Nephron progenitor cell (in vitro differentiated cells): ENCODE data around the gene SEZ6L2.

ENCODE experiments used
- DNase-seq: peaks from one replicate; pipeline ENCODE4 v3.0.0; 2021
- H3K27ac Mint-ChIP-seq: 2 replicates; pipeline ENCODE4 v1.8.0; 2021; ENCODE audit warnings: mild to moderate bottlenecking, moderate library complexity, mixed read lengths
- H3K27me3 Mint-ChIP-seq: 2 replicates; pipeline ENCODE4 v1.8.0; 2021; ENCODE audit warnings: mild to moderate bottlenecking, low read depth, mixed read lengths; ENCODE audit not compliant: poor library complexity
- H3K36me3 Mint-ChIP-seq: 2 replicates; pipeline ENCODE4 v1.8.0; 2021; ENCODE audit warnings: low read depth, mixed read lengths
- H3K4me1 Mint-ChIP-seq: 2 replicates; pipeline ENCODE4 v1.8.0; 2021; ENCODE audit warnings: mixed read lengths
- H3K4me3 Mint-ChIP-seq: 2 replicates; pipeline ENCODE4 v1.8.0; 2021; ENCODE audit warnings: mild to moderate bottlenecking, moderate library complexity, mixed read lengths
- H3K9me3 Mint-ChIP-seq: 2 replicates; pipeline ENCODE4 v1.8.0; 2021; ENCODE audit warnings: mild to moderate bottlenecking, moderate library complexity, mixed read lengths
- CTCF ChIP-seq: fragments of 200-600 bp; sonication (generic); IDR thresholded peaks from 2 replicates; pipeline ENCODE4 v1.5.0; 2021; ENCODE audit warnings: antibody characterized with exemption

The SEZ6L2 gene

GRCh38 chr16:29883987-29884386, 15.4 kb downstream of the SEZ6L2 start:
- DNase-seq: no peak
- Mint-ChIP-seq H3K27me3 (peaks cover 17% of the 10 kb centered on the region), H3K27ac (no peak overlapping the region), H3K4me1 (no peaks in the 10 kb centered on the region), H3K4me3 (peak overlapping the region; percentile 64), H3K9me3 (no peaks in the 10 kb centered on the region), H3K36me3 (no peaks in the 10 kb centered on the region)
- TF ChIP-seq CTCF: no peak

- Mint-ChIP-seq H3K4me1 (peaks cover 11% of the 10 kb centered on the region), H3K36me3 (no peaks in the 10 kb centered on the region), H3K9me3 (peaks cover 6% of the 10 kb centered on the region), H3K4me3 (no peak overlapping the region), H3K27ac (no peak overlapping the region), H3K27me3 (peaks cover 43% of the 10 kb centered on the region)
- no peak for TF ChIP-seq CTCF
- no peak for DNase-seq
Measured at GRCh38 chr16:29881050-29881449, 18.3 kb downstream of the SEZ6L2 start.

GRCh38 chr16:29878172-29878571, 21.2 kb downstream of the SEZ6L2 start:
- no peak overlapping the region for H3K4me3 Mint-ChIP-seq
- H3K4me1 Mint-ChIP-seq: peaks cover 13% of the 10 kb centered on the region
- H3K27me3 Mint-ChIP-seq: peaks cover 67% of the 10 kb centered on the region
- no peaks in the 10 kb centered on the region for H3K36me3 Mint-ChIP-seq
- no peak overlapping the region for H3K27ac Mint-ChIP-seq
- peaks cover 6% of the 10 kb centered on the region for H3K9me3 Mint-ChIP-seq
- DNase-seq: no peak
- no peak for TF ChIP-seq CTCF

- Mint-ChIP-seq H3K9me3 (peaks cover 6% of the 10 kb centered on the region), H3K4me3 (peak overlapping the region; percentile 58), H3K27ac (no peak overlapping the region), H3K27me3 (peaks cover 67% of the 10 kb centered on the region), H3K4me1 (peaks cover 13% of the 10 kb centered on the region), H3K36me3 (no peaks in the 10 kb centered on the region)
- DNase-seq: peak; percentile 75
- TF ChIP-seq CTCF: no peak
Measured at GRCh38 chr16:29877266-29877961, 21.9 kb downstream of the SEZ6L2 start.

- no peak for TF ChIP-seq CTCF
- Mint-ChIP-seq H3K4me3 (peak overlapping the region; percentile 66), H3K36me3 (no peaks in the 10 kb centered on the region)
Measured at GRCh38 chr16:29876594-29877249, 22.6 kb downstream of the SEZ6L2 start.

GRCh38 chr16:29876217-29876593, 23.1 kb downstream of the SEZ6L2 start:
- Mint-ChIP-seq H3K36me3 (no peaks in the 10 kb centered on the region), H3K27me3 (peaks cover 69% of the 10 kb centered on the region), H3K4me1 (peaks cover 19% of the 10 kb centered on the region), H3K27ac (no peak overlapping the region), H3K9me3 (peaks cover 6% of the 10 kb centered on the region), H3K4me3 (peak overlapping the region; percentile 66)
- no peak for TF ChIP-seq CTCF
- DNase-seq: no peak

More at GRCh38 chr16:29876594-29877249, 22.6 kb downstream of the SEZ6L2 start:
- Mint-ChIP-seq H3K4me1 (peaks cover 14% of the 10 kb centered on the region), H3K9me3 (peaks cover 6% of the 10 kb centered on the region), H3K27me3 (peaks cover 67% of the 10 kb centered on the region), H3K27ac (no peak overlapping the region)
- DNase-seq: peak; percentile 60
